Stimulated activated CD4-positive, alpha-beta T cell treated with anti-CD3 and anti-CD28 coated beads, Interleukin-12 subunit alpha, Interleukin-12 subunit beta, amount 100 ng/mL, for 48 hours (primary cell): Measurements from ENCODE around the gene OPTN.
"Not testable (repeated sequence)": the region's sequence is repeated elsewhere in the genome, so short reads cannot be mapped to it uniquely, and the experiment has no call there.

ENCODE experiments used
- DNase-seq, 3 donors: peaks; one replicate each; pipeline ENCODE4 v3.0.0-alpha.2; 2020; ENCODE audit warnings: low read depth in 2 of 3, low spot score in 1 of 3

The OPTN gene

GRCh38 chr10:13118784-13119410 lies 18.9 kb downstream of the OPTN start:
- DNase-seq = no peak

DNA sequence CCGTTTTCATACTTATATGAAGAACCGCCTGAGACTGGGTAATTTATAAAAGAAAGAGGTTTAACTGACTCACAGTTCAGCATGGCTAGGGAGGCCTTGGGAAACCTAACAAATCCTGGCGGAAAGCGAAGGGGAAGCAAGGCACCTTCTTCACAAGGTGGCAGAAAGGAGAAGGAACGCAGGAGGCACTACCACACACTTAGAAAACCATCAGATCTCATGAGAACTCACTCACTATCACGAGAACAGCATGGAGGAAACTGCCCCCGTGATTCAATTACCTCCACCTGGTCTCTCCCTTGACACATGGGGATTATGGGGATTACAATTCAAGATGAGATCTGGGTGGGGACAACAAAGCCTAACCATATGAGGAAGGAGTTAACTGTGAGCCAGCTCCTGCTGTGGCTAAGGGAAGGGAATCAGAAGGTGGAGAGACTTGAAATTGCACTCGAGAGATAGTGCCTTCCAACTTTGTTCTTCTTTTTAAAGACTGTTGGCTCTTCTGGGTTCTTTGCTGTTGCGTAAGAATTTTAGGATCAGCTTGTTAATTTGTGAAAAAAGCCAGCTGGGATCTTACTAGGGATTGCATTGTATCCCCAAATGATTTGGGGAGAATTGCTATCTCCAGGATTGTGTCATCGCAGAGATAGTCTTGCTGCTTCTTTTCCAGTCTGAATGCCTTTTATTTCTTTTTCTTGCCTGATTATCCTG lies 21.0 kb downstream of the OPTN start:
- no peak for DNase-seq

GRCh38 chr10:13121500-13121854 lies 21.5 kb downstream of the OPTN start:
- DNase-seq = no peak

DNA sequence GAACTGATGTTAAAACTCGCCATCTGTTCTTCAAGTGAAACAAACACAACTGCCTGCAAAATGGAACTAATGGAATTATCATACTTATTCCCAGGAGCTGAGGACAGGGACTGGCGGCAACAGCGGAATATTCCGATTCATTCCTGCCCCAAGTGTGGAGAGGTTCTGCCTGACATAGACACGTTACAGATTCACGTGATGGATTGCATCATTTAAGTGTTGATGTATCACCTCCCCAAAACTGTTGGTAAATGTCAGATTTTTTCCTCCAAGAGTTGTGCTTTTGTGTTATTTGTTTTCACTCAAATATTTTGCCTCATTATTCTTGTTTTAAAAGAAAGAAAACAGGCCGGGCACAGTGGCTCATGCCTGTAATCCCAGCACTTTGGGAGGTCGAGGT lies 36.7 kb downstream of the OPTN start:
- no peak for DNase-seq

GRCh38 chr10:13139150-13139549 lies 39.2 kb downstream of the OPTN start:
- DNase-seq = no peak

DNA sequence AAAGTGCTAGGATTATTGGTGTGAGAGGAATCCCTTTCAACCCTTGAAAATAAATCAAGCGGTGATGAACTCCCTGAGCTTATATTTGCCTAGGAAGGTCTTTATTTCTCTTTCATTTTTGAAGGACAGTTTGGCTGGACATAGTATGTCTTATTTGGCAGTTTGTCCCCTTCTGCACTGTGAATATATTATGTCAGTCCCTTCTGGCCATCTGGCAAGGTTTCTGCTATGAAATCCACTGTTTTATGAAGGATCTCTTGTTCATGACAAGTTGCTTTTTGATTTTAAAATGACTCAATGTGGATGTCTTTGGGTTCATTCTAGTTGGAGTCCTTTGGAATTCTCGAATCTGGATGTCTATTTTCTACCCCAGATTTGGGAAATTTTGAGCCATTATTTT lies 39.7 kb downstream of the OPTN start:
- DNase-seq = no peak

GRCh38 chr10:13140627-13141190 lies 40.7 kb downstream of the OPTN start:
- DNase-seq = no peak

DNA sequence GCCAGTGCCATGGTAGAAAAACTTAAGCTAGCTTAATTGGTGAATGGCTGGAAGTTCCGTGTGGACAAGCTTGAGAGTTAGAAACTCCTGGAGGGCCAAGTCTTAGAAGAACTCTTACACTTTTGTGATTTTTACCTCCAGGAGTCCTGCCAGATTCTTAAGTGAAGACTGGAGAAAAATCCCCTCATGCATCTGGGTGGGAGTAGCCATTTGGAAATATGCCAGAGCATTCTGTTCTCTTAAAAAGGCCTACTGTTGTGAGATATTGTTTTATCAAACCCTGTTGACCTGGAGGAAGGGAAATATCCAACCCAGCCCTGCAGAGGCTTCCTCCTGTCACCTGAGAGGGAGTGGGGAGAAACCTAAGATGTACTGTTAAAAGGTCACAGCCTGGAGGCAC lies 43.8 kb downstream of the OPTN start:
- no peak for DNase-seq

DNA sequence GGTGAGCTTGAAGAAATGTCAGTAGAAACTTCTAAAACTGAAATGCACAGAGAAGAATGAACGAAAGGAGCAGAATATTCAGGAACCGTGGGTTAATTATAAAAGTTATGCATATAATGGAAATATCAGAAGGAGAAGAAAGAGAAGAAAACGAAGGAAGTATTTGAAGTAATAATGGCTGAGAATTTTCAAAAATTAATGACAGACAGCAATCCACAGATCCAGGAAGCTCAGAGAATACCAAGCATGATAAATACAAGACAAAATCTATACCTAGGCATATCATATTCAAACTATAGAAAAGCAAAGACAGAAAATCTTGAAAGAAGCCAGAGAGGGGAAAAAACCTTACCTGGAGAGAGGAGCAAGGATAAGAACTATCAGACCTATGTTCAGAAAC lies 44.9 kb downstream of the OPTN start:
- no peak for DNase-seq

DNA sequence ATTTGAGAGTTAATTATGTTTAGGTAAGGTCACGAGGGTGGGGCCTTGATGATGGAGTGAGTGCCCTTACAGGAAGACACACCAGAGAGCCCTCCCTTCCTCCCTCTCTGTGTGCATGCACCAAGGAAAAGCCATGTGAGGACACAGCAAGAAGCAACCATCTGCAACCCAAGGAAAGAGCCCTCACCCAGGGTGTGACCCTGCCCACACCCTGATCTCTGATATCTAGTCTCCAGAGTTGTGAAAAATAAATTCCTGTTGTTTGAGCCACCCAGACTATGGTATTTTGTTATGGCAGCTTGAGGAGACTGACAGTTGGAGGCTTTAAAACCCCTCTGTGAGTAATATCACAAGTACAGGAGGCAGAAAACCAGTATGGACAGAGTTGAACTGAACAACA lies 46.4 kb downstream of the OPTN start:
- no peak for DNase-seq

GRCh38 chr10:13147161-13147560 lies 47.2 kb downstream of the OPTN start:
- no peak for DNase-seq

GRCh38 chr10:13152296-13152695 lies 52.3 kb downstream of the OPTN start:
- no peak for DNase-seq

DNA sequence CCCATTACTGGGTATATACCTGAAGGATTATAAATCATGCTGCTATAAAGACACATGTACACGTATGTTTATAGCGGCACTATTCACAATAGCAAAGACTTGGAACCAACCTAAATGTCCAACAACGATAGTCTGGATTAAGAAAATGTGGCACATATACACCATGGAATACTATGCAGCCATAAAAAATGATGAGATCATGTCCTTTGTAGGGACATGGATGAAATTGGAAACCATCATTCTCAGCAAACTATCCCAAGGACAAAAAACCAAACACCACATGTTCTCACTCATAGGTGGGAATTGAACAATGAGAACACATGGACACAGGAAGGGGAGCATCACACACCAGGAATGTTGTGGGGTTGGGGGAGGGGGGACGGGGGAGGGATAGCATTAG lies 55.9 kb downstream of the OPTN start:
- not testable (repeated sequence) for DNase-seq

DNA sequence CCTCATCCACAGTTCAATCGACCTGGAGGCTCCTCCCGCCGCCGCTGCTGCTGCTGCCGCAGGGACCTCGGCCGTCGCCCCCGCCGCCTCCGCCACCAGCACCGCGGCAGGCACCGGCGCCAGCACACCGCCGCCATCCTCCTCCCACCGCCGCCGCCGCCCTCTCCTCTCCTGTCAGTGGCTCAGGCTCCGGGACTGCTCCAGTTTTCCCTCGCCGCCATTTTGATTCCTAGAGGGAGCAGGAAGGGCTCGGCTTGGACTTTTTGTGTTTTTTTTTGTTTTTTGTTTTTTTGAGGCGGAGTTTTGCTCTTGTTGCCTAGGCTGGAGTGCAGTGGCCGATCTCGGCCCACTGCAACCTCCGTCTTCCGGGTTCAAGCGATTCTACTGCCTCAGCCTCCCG lies 58.4 kb downstream of the OPTN start:
- no peak for DNase-seq

- DNase-seq = peak; percentile 97 to 98 (median 97)
These were observed 61.2 kb downstream of the OPTN start, which contains the start of gene MCM10 for GRCh38 chr10:13160934-13161856. MCM10 (plus strand) TSS chr10:13161558; CDS start chr10:13164203, 2,645 bp downstream.

- no peak for DNase-seq
These were observed 61.9 kb downstream of the OPTN start for GRCh38 chr10:13161857-13162271.

GRCh38 chr10:13163859-13164258 lies 63.9 kb downstream of the OPTN start:
- no peak for DNase-seq

DNA sequence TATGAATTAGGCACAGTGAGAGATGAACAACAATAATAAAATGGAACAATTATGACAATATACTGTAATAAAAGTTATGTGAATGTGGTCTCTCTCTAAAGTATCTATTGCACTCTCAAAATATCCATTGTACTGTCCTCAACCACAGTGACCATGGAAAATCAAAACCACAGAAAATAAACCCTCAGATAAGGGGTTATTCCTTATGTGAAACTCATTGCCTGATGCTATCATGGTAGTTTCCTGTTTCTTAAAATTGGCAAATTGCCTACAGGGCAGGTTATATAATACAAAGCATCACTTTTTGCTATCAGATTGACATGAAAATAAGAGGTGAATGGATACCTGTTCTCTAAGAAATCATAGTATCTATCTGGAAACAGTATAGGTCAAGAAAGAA lies 65.2 kb downstream of the OPTN start:
- DNase-seq = no peak

- DNase-seq = no peak
These were observed 67.6 kb downstream of the OPTN start for GRCh38 chr10:13167568-13167967.

- DNase-seq = no peak
These were observed 68.8 kb downstream of the OPTN start for GRCh38 chr10:13168781-13169180.

DNA sequence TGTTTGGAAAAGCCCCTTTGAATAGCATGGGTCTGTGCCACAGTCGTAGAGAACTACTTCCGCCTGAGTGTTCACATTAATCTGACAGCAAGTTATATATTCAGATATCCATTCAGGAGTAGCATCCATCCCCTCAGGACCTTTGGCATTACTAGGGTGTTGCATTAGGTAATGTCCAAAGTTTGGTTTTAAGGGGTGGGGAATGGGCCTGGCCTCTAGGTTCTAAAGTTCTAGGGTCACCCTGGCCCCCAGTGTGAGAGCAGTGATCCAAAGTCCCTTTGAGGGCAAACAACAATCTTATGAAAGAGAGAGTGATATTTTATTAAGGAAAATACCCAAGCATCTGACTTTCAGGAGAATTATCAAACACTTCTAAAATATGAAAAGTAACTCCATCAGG lies 73.7 kb downstream of the OPTN start:
- no peak for DNase-seq

- DNase-seq = no peak
These were observed 80.8 kb downstream of the OPTN start for GRCh38 chr10:13180788-13181187.
